T-helper 22 cell (primary cell): ENCODE results near the gene RAB17.

Experiments
- DNase-seq: peaks from one replicate; pipeline ENCODE4 v3.0.0-alpha.2; 2020; ENCODE audit warnings: low read depth

RAB17 gene

GRCh38 chr2:237536083-237536415, 54.5 kb downstream of the RAB17 start:
- no peak for DNase-seq

- DNase-seq = no peak
Measured at GRCh38 chr2:237535385-237536082, 55.0 kb downstream of the RAB17 start.

- no peak for DNase-seq
Measured at GRCh38 chr2:237534380-237534779, 56.2 kb downstream of the RAB17 start.

- no peak for DNase-seq
Measured at GRCh38 chr2:237533668-237534161, 56.8 kb downstream of the RAB17 start.

- DNase-seq = no peak
Measured at GRCh38 chr2:237532160-237532559, 58.4 kb downstream of the RAB17 start.

- DNase-seq = no peak
Measured at GRCh38 chr2:237530472-237531433, 59.8 kb downstream of the RAB17 start.

GRCh38 chr2:237529452-237530402, 60.8 kb downstream of the RAB17 start:
- no peak for DNase-seq

- no peak for DNase-seq
Measured at GRCh38 chr2:237527766-237528165, 62.8 kb downstream of the RAB17 start.

- no peak for DNase-seq
Measured at GRCh38 chr2:237527233-237527632, 63.3 kb downstream of the RAB17 start.

- DNase-seq = no peak
Measured at GRCh38 chr2:237525559-237526157, 64.9 kb downstream of the RAB17 start.

- DNase-seq = no peak
Measured at GRCh38 chr2:237524631-237525030, 65.9 kb downstream of the RAB17 start.
